Loucy (cell line): ENCODE results near the gene RXRA.

ENCODE experiments used
- EZH2phosphoT487 ChIP-seq: fragments of 200-600 bp; IDR thresholded peaks from 2 replicates; pipeline ENCODE4 v1.6.1; 2018; ENCODE audit warnings: antibody characterized with exemption, mild to moderate bottlenecking, moderate library complexity, borderline replicate concordance
- TF ChIP-seq, protein P1 (sequence below): fragments of 200-600 bp; sonication (generic); conservative IDR thresholded peaks from 2 replicates; pipeline ENCODE4 v1.5.1; 2014; ENCODE audit warnings: mild to moderate bottlenecking, antibody characterized with exemption, low read length

GRCh38 chr9:134359493-134360179 is 33.4 kb downstream of the RXRA start:
- TF ChIP-seq, protein P1, sequence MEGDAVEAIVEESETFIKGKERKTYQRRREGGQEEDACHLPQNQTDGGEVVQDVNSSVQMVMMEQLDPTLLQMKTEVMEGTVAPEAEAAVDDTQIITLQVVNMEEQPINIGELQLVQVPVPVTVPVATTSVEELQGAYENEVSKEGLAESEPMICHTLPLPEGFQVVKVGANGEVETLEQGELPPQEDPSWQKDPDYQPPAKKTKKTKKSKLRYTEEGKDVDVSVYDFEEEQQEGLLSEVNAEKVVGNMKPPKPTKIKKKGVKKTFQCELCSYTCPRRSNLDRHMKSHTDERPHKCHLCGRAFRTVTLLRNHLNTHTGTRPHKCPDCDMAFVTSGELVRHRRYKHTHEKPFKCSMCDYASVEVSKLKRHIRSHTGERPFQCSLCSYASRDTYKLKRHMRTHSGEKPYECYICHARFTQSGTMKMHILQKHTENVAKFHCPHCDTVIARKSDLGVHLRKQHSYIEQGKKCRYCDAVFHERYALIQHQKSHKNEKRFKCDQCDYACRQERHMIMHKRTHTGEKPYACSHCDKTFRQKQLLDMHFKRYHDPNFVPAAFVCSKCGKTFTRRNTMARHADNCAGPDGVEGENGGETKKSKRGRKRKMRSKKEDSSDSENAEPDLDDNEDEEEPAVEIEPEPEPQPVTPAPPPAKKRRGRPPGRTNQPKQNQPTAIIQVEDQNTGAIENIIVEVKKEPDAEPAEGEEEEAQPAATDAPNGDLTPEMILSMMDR = no peak
- no peak for TF ChIP-seq EZH2phosphoT487
